ENCODE data around the gene IRF9. TPM values are rescaled to one million over a fixed set of nuclear protein-coding genes. Genes with fewer than 3 reads are reported as not detected.
"Not testable (repeated sequence)": the region's sequence is repeated elsewhere in the genome, so short reads cannot be mapped to it uniquely, and the experiment has no call there.

Gene IRF9
- total RNA-seq, 1 donor from 2014 or later = 42.9 TPM

- DNase-seq (ENCODE audit: low read depth in 2 of 2) = no peak
These were observed 33.3 kb downstream of the IRF9 start for GRCh38 chr14:24194186-24194872.

DNA sequence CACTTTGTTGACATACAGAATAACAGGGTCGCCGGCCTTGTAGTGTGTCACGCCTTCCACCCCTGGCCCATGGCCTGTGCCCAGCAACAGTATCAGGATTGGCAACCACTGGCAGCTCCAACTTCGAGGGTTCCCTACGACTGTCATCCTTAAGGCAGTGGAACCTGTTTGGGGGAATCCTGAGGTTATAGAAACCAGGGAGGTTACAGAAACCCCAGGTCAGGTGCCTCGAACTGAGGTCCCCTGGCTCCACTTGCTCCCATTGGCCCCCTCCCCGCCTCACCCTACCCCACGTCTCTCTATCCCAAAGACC, 33.8 kb downstream of the IRF9 start:
- no peak for DNase-seq (ENCODE audit: low read depth in 2 of 2)

DNA sequence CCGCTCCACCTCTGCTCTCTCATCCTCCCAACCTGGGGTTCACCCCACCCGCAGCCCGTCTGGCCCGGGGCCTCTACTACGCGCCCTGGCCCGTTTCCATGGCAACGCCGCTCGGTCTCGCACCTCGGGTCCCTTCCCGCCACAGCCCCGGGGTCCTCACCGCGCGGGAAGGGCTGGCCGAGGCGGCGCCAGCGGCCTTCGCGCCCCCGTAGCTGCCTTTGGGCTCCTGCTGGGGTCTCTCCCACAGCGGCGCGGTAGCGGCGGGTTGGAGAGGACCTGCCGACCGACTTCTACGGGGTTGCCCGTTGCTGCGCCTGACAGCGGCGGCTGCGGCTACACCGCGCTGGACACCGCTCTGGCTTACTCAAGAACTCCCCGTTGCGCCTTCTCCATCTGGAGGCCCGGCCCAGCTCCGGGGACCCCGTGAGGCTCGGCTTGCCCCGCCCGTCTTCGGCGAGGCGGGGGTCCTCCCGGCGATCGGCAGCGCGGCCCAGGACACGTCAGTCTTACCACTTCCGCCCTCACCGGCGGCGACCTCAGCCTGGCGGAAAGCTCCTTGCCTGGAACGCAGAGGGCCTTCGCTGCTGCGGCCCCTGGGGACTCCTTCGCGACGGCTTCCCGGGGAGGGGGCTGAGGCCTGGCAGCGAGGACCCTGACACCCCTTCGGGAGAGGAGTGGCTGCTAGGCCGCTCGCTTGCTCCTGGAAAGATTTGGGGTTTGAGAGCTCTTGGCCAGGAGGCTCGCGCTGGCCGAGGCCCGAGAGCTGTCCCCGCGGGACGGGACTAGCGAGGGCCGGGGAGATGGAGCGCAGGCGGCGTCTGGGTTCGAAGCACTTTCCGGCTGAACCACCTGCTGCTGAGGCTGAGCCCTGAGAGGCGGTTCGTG, 34.4 kb downstream of the IRF9 start, which contains the start of gene TM9SF1:
TSS of gene TM9SF1 (minus strand) at position 256 of the 885 bp plus-strand sequence. CDS start 422 bp downstream, outside the sequence.
- peak; percentile 90 to 92 for DNase-seq (ENCODE audit: low read depth in 2 of 2)

- peak; percentile 30 to 41 for DNase-seq (ENCODE audit: low read depth in 2 of 2)
These were observed 35.3 kb downstream of the IRF9 start for GRCh38 chr14:24196071-24197055.

DNA sequence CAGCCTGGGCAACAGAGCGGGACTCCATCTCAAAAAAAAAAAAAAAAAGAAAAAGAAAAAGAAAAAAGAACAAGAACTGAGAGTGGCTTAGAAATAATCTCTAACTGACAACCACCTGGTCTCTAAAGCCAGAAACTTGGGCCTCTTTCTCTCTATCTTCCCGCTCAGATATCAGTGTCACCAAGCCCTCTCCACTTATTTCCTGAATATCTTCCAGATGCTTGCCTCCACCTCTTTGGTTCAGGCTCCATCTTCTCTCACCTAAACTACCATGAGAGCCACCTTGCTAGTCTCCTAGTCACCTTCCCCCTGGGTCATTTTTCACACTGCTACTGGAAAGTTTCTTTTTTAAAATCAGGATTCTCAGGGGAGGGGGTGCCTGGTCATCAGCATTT, 36.0 kb downstream of the IRF9 start:
- no peak for DNase-seq (ENCODE audit: low read depth in 2 of 2)

DNA sequence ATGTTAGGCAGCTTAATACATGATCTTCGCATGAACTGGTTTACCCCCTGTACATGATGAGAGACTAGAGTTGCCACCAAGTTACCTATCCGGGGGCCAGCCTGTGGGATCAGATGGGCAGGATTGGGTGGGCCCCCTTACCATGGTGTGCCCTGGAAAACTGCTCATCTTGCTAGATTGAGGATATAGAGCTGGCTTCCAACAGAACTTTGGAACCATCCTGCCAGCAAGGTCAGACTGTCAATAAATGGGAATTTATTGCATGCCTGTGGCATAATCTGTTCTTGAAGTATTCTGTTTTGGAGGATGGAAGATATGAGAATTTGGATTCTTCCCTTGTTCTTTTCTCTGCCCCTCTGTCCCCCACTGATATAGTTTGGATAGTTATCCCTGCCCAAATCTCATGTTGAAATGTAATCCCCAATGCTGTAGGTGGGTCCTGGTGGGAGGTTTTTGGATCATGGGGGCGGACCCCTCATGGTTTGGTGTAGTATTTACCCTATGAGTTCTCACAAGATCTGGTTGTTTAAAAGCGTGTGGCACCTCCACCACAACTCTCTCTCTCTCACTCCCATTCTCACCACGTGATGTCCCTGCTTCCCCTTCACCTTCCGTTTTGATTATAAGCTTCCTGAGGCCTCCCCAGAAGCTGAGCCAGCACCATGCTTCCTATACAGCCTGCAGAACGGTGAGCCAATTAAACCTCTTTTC, 37.9 kb downstream of the IRF9 start:
- no peak for DNase-seq (ENCODE audit: low read depth in 2 of 2)

- DNase-seq (ENCODE audit: low read depth in 2 of 2) = not testable (repeated sequence)
These were observed 41.5 kb downstream of the IRF9 start for GRCh38 chr14:24202538-24202937.

GRCh38 chr14:24203249-24203886, 42.3 kb downstream of the IRF9 start:
- DNase-seq (ENCODE audit: low read depth in 2 of 2) = not testable (repeated sequence)

DNA sequence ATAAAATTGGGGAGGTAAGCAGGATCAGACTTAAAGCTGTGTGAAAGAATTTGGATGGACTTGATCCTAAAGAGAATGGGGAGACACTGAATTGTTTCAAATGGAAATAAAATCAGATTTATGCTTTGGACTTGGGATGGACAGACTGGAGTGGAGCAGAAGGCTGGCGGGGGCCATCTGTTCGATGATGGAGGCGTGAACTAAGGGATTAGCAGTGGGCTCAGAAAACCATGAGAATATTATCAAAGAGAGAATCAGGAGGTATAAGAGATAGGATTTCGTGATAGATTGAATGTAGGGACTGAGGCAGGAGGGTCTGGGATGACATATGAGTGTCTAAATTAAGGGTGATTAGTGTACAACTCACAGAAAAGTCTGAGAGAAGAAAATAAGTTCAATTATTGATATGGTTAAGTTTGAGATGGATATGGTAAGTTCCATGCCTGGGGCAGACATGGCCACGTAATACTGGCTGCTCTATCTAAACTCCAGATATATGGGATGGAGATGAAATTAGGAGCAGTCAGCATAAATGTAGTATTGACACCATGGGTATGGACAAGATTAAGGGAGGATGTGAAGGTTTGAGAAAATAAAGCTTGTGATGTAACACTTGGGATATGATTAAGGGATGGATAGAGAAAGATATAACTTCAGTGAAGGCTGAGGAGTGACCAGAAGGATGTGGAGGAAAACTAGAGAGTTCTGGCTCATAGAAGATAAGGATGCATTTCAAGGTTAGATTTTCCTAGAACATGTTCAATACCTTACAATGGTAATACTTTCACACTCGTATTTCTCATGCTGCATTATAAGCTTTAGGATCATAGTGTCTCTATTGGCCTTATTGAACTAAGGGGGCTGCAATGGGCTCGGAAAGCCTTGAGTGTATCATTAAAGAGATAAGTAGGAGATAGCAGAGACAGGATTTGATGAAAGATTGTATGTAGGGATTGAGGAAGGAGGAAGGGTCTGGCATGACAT, 43.4 kb downstream of the IRF9 start:
- DNase-seq (ENCODE audit: low read depth in 2 of 2) = no peak

DNA sequence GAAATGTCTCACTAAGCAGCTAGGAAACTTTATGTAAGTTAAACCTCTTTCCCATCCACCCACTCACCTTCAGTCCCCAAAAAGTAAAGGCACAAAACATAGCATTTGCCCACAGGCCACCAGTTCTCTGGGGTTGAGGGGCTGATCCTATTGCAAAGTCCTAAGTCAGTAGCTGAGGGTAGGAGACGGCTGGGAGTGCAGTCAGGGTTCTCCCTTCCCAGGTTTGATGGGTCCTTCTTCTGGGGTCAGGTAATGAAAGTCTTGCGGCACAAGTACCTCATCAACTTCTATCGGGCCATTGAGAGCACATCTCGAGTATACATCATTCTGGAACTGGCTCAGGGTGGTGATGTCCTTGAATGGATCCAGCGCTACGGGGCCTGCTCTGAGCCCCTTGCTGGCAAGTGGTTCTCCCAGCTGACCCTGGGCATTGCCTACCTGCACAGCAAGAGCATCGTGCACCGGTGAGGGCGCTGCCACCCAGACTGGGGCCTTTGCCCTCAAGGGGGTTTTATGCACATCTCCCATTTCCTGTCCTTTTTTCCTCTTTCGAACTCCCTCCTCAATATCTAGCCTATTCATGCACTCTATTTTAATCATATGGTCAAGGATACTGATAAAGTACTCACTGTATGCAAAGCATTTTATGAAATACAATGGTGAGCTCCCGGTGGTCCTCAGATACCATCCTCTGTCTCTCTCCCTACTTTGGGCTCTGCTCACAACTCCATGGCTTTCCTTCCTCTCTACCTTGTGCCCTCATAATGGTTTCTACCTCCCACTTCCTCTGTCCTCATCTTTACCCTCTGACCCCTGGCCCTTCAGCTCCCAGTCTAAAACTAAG, 45.4 kb downstream of the IRF9 start:
- no peak for DNase-seq (ENCODE audit: low read depth in 2 of 2)

- DNase-seq (ENCODE audit: low read depth in 2 of 2) = no peak
These were observed 46.1 kb downstream of the IRF9 start for GRCh38 chr14:24207104-24207551.

- DNase-seq (ENCODE audit: low read depth in 2 of 2) = no peak
These were observed 46.6 kb downstream of the IRF9 start for GRCh38 chr14:24207625-24208024.

GRCh38 chr14:24211311-24211710, 50.2 kb downstream of the IRF9 start:
- no peak for DNase-seq (ENCODE audit: low read depth in 2 of 2)

- DNase-seq (ENCODE audit: low read depth in 2 of 2) = peak; percentile 98 to 99
These were observed 52.1 kb downstream of the IRF9 start, which contains the start of gene CHMP4A for GRCh38 chr14:24212924-24213865. CHMP4A (minus strand) TSS chr14:24213488; CDS start chr14:24213439, 49 bp downstream.

GRCh38 chr14:24213866-24214662, 53.0 kb downstream of the IRF9 start:
- DNase-seq (ENCODE audit: low read depth in 2 of 2) = no peak

Measured in lung microvascular endothelial cell (primary cell).